Right lobe of liver (tissue), 6 donors: ENCODE measurements around the gene CER1. TPM values are rescaled to one million over a fixed set of nuclear protein-coding genes. Genes with fewer than 3 reads are reported as not detected.

Experiments used
- ATAC-seq, 4 donors: fragments of 200-7000 bp; cut with Tn5 transposase; one replicate each; pipeline ENCODE4 v1.9.1; 2020; ENCODE audit warnings: mild to moderate bottlenecking in 4 of 4, moderate library complexity in 4 of 4
- DNase-seq, 3 donors: peaks; one replicate each; pipeline ENCODE4 v3.0.0-alpha.2; 2020
- H3K27ac ChIP-seq, 3 donors: fragments of 200-600 bp; one replicate each; pipeline ENCODE4 v1.8.0; 2022
- H3K27me3 ChIP-seq, 2 donors: fragments of 200-600 bp; one replicate each; pipeline ENCODE4 v1.8.0; 2022
- H3K36me3 ChIP-seq, 4 donors: fragments of 200-600 bp; sonication (generic) in 1 of 4; one replicate each; pipeline versions ENCODE4 v1.5.1 to v1.8.0; 2017 to 2022; ENCODE audit warnings: control low read depth in 1 of 4
- H3K4me1 ChIP-seq, 4 donors: fragments of 200-600 bp; sonication (generic) in 1 of 4; one replicate each; pipeline versions ENCODE4 v1.5.1 to v1.8.0; 2017 to 2022; ENCODE audit warnings: control low read depth in 1 of 4
- H3K4me3 ChIP-seq, 3 donors: fragments of 200-600 bp; one replicate each; pipeline ENCODE4 v1.8.0; 2022
- H3K9me3 ChIP-seq, 4 donors: fragments of 200-600 bp; sonication (generic) in 1 of 4; one replicate each; pipeline versions ENCODE4 v1.5.1 to v1.8.0; 2017 to 2022; ENCODE audit warnings: control low read depth in 1 of 4
- POLR2A ChIP-seq: fragments of 450-650 bp; IDR thresholded peaks from one replicate; pipeline ENCODE4 v1.6.1; 2017; ENCODE audit warnings: antibody characterized with exemption, mild to moderate bottlenecking
- WGBS: methylation state at CpG from one replicate; pipeline ENCODE4 v1.1.6; 2018; ENCODE audit warnings: low coverage, low lambda C conversion rate; ENCODE audit not compliant: insufficient coverage; ENCODE audit errors: missing lambda C conversion rate; 5-methylcytosine and 5-hydroxymethylcytosine counted together
- intact Hi-C, 2 donors: fragments of 100-400 bp; cut with DNase I; formaldehyde crosslinking; loops; one replicate each; pipeline versions ENCODE4 v1.11.2 to v1.14.1; 2022
- total RNA-seq, 6 experiments: library from RNA; depleted of rRNA in 2 of 6; stranded (reverse); fragments of >200 nt in 2 of 6; fragmentation: NEBNext Ultra II Directional in 3 of 6; extraction: Animal tissue kit (Norgen Biotek cat#: 25700) in 3 of 6; gene quantifications; one replicate each; pipeline versions ENCODE4 v1.1.0 to v1.2.4, GENCODE V29; 2016 to 2023
- TF ChIP-seq, protein P1 (sequence below), 4 donors: fragments of 200-600 bp in 3 of 4; fragments of 450-650 bp in 1 of 4; IDR thresholded peaks; one replicate each; pipeline versions ENCODE4 v1.5.1 to v1.8.0; 2016 to 2022; ENCODE audit warnings: antibody characterized with exemption in 4 of 4, mild to moderate bottlenecking in 2 of 4
- donor health status: DM: no; HTN: yes; CAD: no.
- donor health status: DM: no; HTN: no; CAD: no.
- donor health status: DM: no; HTN: no; CAD: no.
- donor health status: DM: no; HTN: yes; CAD: no.
- donor health status: DM: no; HTN: yes; CAD: no.

The CER1 gene
- total RNA-seq, 6 experiments from 2014 or later: not detected

DNA sequence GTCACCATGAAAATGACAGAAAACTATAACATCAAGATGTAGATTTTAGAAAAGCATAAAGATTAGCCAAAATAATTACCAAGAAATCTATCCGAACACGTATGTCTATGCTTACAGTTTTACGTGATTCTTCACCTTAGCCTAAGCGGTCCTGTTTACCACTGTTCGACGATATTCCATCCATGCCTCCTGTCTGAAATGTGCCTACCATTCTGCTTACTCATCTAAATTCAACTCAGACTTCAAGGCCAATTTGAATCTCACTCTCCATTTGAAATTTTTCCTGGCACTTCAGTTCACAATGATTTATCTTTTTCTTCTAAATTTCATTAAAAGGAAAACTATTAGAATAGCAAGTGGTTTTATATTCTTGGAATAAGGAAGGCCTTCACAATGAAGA lies 44.7 kb downstream of the CER1 start:
- DNase-seq (no peak), ATAC-seq (no peak)
- Histone ChIP-seq H3K4me1 (no peaks in the 10 kb centered on the region), H3K27ac (no peak overlapping the region), H3K9me3 (no peaks in the 10 kb centered on the region), H3K36me3 (no peaks in the 10 kb centered on the region), H3K27me3 (no peaks in the 10 kb centered on the region), H3K4me3 (no peak overlapping the region)
- TF ChIP-seq, protein P1, sequence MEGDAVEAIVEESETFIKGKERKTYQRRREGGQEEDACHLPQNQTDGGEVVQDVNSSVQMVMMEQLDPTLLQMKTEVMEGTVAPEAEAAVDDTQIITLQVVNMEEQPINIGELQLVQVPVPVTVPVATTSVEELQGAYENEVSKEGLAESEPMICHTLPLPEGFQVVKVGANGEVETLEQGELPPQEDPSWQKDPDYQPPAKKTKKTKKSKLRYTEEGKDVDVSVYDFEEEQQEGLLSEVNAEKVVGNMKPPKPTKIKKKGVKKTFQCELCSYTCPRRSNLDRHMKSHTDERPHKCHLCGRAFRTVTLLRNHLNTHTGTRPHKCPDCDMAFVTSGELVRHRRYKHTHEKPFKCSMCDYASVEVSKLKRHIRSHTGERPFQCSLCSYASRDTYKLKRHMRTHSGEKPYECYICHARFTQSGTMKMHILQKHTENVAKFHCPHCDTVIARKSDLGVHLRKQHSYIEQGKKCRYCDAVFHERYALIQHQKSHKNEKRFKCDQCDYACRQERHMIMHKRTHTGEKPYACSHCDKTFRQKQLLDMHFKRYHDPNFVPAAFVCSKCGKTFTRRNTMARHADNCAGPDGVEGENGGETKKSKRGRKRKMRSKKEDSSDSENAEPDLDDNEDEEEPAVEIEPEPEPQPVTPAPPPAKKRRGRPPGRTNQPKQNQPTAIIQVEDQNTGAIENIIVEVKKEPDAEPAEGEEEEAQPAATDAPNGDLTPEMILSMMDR (IDR thresholded peaks at IDR 0.05): no peak
- TF ChIP-seq POLR2A: no peak
- 99% methylated on average over 6 of the region's 6 CpGs for WGBS
- intact Hi-C loops: no loop called here

DNA sequence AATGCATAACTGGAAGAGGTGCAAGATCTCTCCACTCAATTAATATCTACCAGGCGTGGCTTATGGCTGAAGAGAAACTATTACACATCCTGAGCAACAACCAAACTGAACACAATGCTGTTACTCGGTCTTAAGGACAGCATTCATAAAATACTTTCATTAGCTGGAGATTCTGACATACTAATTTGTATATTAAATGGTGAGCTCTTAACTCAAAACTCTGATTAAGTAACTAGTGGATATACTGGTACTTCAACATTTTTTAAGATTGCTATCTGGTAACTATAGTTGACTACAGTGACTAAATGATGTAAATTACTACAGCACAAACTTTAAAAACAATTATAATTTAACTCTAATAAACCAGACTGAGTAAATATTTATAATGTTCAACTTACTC lies 45.1 kb downstream of the CER1 start:
- WGBS: 82% methylated on average over 2 of the region's 2 CpGs
- intact Hi-C loops: no loop called here
- ATAC-seq: no peak

DNA sequence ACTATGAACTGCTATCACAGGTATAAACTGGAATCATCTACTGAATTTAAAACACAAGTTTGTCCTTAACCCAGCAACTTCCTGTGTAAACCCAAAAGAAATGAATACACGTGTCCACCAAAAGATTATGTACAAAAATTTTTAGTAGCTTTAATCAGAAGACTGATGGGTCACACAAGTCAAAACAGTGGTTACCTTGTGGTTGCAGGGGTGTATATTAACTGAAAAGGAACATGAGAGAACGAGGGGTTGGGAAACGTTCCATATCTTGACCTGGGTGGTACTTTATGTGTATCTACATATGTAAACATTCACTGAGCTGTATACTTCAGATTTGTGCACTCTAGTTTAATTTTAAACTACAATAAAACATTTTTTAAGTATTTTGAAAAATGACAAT lies 47.9 kb downstream of the CER1 start:
- Histone ChIP-seq H3K9me3 (no peaks in the 10 kb centered on the region), H3K27me3 (no peaks in the 10 kb centered on the region), H3K4me3 (no peak overlapping the region), H3K36me3 (no peaks in the 10 kb centered on the region), H3K4me1 (no peaks in the 10 kb centered on the region), H3K27ac (no peak overlapping the region)
- ATAC-seq (no peak), DNase-seq (no peak)
- TF ChIP-seq, protein P1 (IDR thresholded peaks at IDR 0.05): no peak
- TF ChIP-seq POLR2A: no peak
- intact Hi-C loops: no loop called here
- WGBS: 71% methylated on average over 3 of the region's 3 CpGs

More for the DNA sequence above, 45.1 kb downstream of the CER1 start:
- Histone ChIP-seq H3K9me3 (no peaks in the 10 kb centered on the region), H3K4me1 (no peaks in the 10 kb centered on the region), H3K4me3 (no peak overlapping the region), H3K27me3 (no peaks in the 10 kb centered on the region), H3K36me3 (no peaks in the 10 kb centered on the region), H3K27ac (no peak overlapping the region)
- no peak for DNase-seq
- TF ChIP-seq, protein P1 (IDR thresholded peaks at IDR 0.05): no peak
- TF ChIP-seq POLR2A: no peak

DNA sequence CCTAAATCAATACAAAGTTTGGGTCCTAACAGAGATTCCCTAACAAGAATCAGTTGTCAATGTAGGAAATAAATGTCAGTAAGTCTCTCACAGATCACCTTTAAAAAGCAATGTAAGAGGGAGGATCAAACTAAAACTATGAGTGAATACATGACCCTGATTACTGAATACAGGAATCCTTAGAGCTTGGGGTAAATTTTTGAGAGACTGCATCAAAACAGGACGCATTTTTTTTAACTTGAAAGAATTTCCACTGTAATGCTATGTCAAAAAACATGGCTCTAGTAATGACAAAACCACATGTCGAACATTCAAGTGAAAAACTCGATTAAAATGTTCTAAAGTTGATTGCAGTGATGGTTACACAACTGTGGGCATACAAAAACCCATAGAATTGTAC lies 51.2 kb downstream of the CER1 start:
- H3K9me3 ChIP-seq: no peaks in the 10 kb centered on the region
- no peak overlapping the region for H3K27ac ChIP-seq
- H3K4me1 ChIP-seq: no peaks in the 10 kb centered on the region
- 77% methylated on average over 3 of the region's 3 CpGs for WGBS
- intact Hi-C loops: no loop called here
- no peaks in the 10 kb centered on the region for H3K27me3 ChIP-seq
- no peak for TF ChIP-seq POLR2A
- TF ChIP-seq, protein P1 (IDR thresholded peaks at IDR 0.05): no peak
- no peak for DNase-seq
- H3K36me3 ChIP-seq: no peaks in the 10 kb centered on the region
- no peak for ATAC-seq
- H3K4me3 ChIP-seq: no peak overlapping the region

DNA sequence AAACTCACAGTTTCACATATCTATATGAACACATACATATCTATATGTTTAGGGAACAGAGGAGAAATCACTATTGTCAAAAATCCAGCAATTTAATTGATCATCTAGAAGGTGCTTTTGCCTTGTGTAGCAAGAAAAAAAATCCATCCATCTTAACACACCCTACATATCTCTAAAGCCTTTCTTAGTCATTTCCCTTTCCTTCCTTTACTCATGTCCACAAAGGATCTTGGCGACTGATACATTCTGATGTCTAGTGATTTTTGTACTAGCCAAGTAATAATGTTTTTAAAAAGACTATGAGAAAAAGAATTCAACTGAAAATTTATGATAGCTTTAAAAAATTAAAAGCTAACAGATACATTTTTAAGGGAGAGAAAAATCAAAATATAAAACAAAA lies 51.8 kb downstream of the CER1 start:
- WGBS: 47% methylated on average over 1 of the region's 1 CpG
- TF ChIP-seq POLR2A: no peak
- TF ChIP-seq, protein P1 (IDR thresholded peaks at IDR 0.05): no peak
- no peaks in the 10 kb centered on the region for H3K9me3 ChIP-seq
- H3K36me3 ChIP-seq: no peaks in the 10 kb centered on the region
- H3K27ac ChIP-seq: no peak overlapping the region
- ATAC-seq (no peak), DNase-seq (no peak)
- intact Hi-C loops: no loop called here
- H3K4me1 ChIP-seq: no peaks in the 10 kb centered on the region
- no peaks in the 10 kb centered on the region for H3K27me3 ChIP-seq
- no peak overlapping the region for H3K4me3 ChIP-seq
